H1 (cell line): Measurements from ENCODE around the gene HHAT. TPM values are rescaled to one million over a fixed set of nuclear protein-coding genes. Genes with fewer than 3 reads are reported as not detected.

Experiments used
- CTCF ChIP-seq, 3 experiments: IDR thresholded peaks; 1 replicate in 2 of 3; 2 replicates in 1 of 3; pipeline versions ENCODE4 v1.5.1 to v1.6.1; 2011; ENCODE audit warnings: low read length in 3 of 3, mild to moderate bottlenecking in 3 of 3, inconsistent platforms in 2 of 3, low read depth in 1 of 3, moderate library complexity in 1 of 3; ENCODE audit not compliant: insufficient read depth in 1 of 3; ENCODE audit errors: control extremely low read depth in 1 of 3
- JUND ChIP-seq: IDR thresholded peaks from 2 replicates; pipeline ENCODE4 v1.6.1; 2011; ENCODE audit warnings: mild to moderate bottlenecking, improper control_type of control experiment, low read length
- KDM1A ChIP-seq: fragments of 200-600, 300-600 bp; sonication (generic); IDR thresholded peaks from 2 replicates; pipeline ENCODE4 v1.7.1; 2016; ENCODE audit warnings: mild to moderate bottlenecking, low read length, borderline replicate concordance
- POU5F1 ChIP-seq: IDR thresholded peaks from 2 replicates; pipeline ENCODE4 v1.6.1; 2011; ENCODE audit warnings: low read depth, mild to moderate bottlenecking, low read length, moderate library complexity
- RNF2 ChIP-seq: fragments of 200-900, 300-1000 bp; sonication (generic); IDR thresholded peaks from 2 replicates; pipeline ENCODE4 v1.7.1; 2016; ENCODE audit warnings: borderline replicate concordance, low read depth, mild to moderate bottlenecking, antibody characterized with exemption, low read length; ENCODE audit not compliant: poor library complexity, severe bottlenecking; ENCODE audit errors: missing control alignments
- SP2 ChIP-seq: IDR thresholded peaks from 2 replicates; pipeline ENCODE4 v1.6.1; 2012; ENCODE audit warnings: mild to moderate bottlenecking, low read length, inconsistent platforms
- SRF ChIP-seq: IDR thresholded peaks from 2 replicates; pipeline ENCODE4 v1.6.1; 2011; ENCODE audit warnings: mild to moderate bottlenecking, low read depth, low read length, moderate library complexity
- TCF12 ChIP-seq: IDR thresholded peaks from 2 replicates; pipeline ENCODE4 v1.6.1; 2011; ENCODE audit warnings: low read depth, mild to moderate bottlenecking, low read length
- ZNF274 ChIP-seq: IDR thresholded peaks from 2 replicates; pipeline ENCODE4 v1.7.0; 2012; ENCODE audit warnings: low read length, borderline replicate concordance; ENCODE audit errors: extremely low read depth
- polyA plus RNA-seq, 7 experiments: library from polyadenylated mRNA; depleted of rRNA in 3 of 7; stranded (reverse) in 5 of 7; unstranded in 2 of 7; fragments of >200 nt in 5 of 7; fragments of 200-250 nt in 2 of 7; gene quantifications; 1 replicate in 5 of 7; 2 replicates in 1 of 7; 4 replicates in 1 of 7; pipeline versions ENCODE4 v1.2.1 to v1.2.3, GENCODE V29; 2011 to 2013; ENCODE audit warnings: missing spikeins in 2 of 7, mixed read lengths in 2 of 7
- total RNA-seq: library from RNA; stranded (reverse); fragmentation: NEBNext Ultra II Directional; extraction: Animal tissue kit (Norgen Biotek cat#: 25700); gene quantifications from 2 replicates; pipeline ENCODE4 v1.2.1, GENCODE V29; 2021

The HHAT gene
- total and polyA plus RNA-seq, 2 of the 8 experiments (the other 6 are each of a cell fraction or from before 2014, with no cell fraction given) = 0.15 to 0.51 TPM

- TF ChIP-seq CTCF (IDR thresholded peaks at IDR 0.05; ENCODE audit: control extremely low read depth in 1 of 3, insufficient read depth in 1 of 3, low read depth in 1 of 3, low read length in 3 of 3) = no peak
- no peak for TF ChIP-seq JUND
- no peak for TF ChIP-seq KDM1A
- TF ChIP-seq SRF = no peak
- TF ChIP-seq POU5F1 = no peak
- TF ChIP-seq ZNF274 = no peak
- no peak for TF ChIP-seq RNF2
- no peak for TF ChIP-seq SP2
- TF ChIP-seq TCF12 = no peak
Measured at GRCh38 chr1:210629276-210629675, 300.6 kb downstream of the HHAT start (continued).
